Ovary (tissue), 9 donors: ENCODE data around the gene DAPK1. TPM values are rescaled to one million over a fixed set of nuclear protein-coding genes. Genes with fewer than 3 reads are reported as not detected.

Experiments used
- DNase-seq, 5 donors: peaks; one replicate each; pipeline ENCODE4 v3.0.0-alpha.2; 2019 to 2020
- H3K27ac ChIP-seq, 2 donors: fragments of 200-600 bp; one replicate each; pipeline versions ENCODE4 v1.5.1 to v1.8.0; 2019 to 2022
- H3K27me3 ChIP-seq: fragments of 200-600 bp; one replicate; pipeline ENCODE4 v1.8.0; 2022
- H3K36me3 ChIP-seq: fragments of 200-600 bp; sonication (generic); one replicate; pipeline ENCODE4 v1.5.1; 2019
- H3K4me1 ChIP-seq: one replicate; pipeline ENCODE4 v1.8.1; 2013; ENCODE audit warnings: mild to moderate bottlenecking, moderate library complexity; ENCODE audit not compliant: insufficient read depth
- H3K4me3 ChIP-seq: fragments of 200-600 bp; sonication (generic); one replicate; pipeline ENCODE4 v1.5.1; 2017
- H3K9me3 ChIP-seq, 2 donors: fragments of 200-600 bp in 1 of 2; sonication (generic) in 1 of 2; one replicate each; pipeline versions ENCODE4 v1.5.1 to v1.8.1; 2013 to 2019; ENCODE audit warnings: mild to moderate bottlenecking in 1 of 2, moderate library complexity in 1 of 2
- EP300 ChIP-seq: sonication (generic); formaldehyde crosslinking; IDR thresholded peaks from one replicate; pipeline ENCODE4 v1.6.1; 2017; ENCODE audit warnings: antibody characterized with exemption
- POLR2A ChIP-seq: fragments of 450-650 bp; IDR thresholded peaks from one replicate; pipeline ENCODE4 v1.6.1; 2017; ENCODE audit warnings: antibody characterized with exemption, mild to moderate bottlenecking, moderate library complexity
- WGBS, 3 donors: extraction: QIAGEN DNeasy Blood & Tissue Kit in 1 of 3; methylation state at CpG; one replicate each; pipeline versions ENCODE4 v1.1.5 to v1.1.7; 2013 to 2017; 5-methylcytosine and 5-hydroxymethylcytosine counted together
- intact Hi-C, 4 donors: fragments of 100-400 bp; cut with DNase I; formaldehyde crosslinking; loops; one replicate each; pipeline versions ENCODE4 v1.11.0 to v1.15.1; 2022 to 2023
- polyA plus RNA-seq, 2 donors: library from polyadenylated mRNA; stranded (reverse); fragments of 200-250 nt in 1 of 2; fragments of 350-450 nt in 1 of 2; fragmentation: Illumina TruSeq in 1 of 2; extraction: RNeasy Lipid Tissue Mini Kit (QIAGEN cat#74804) in 1 of 2; gene quantifications; one replicate each; pipeline ENCODE4 v1.2.3, GENCODE V29; 2013 to 2014
- total RNA-seq, 7 donors: library from RNA; depleted of rRNA in 2 of 7; stranded (reverse); fragments of >200 nt in 2 of 7; fragmentation: NEBNext Ultra II Directional in 3 of 7; extraction: Animal tissue kit (Norgen Biotek cat#: 25700) in 3 of 7; gene quantifications; one replicate each; pipeline versions ENCODE4 v1.1.0 to v1.2.4, GENCODE V29; 2016 to 2023
- TF ChIP-seq, protein P1 (sequence below), 3 donors: fragments of 450-650 bp in 2 of 3; fragments of 200-600 bp in 1 of 3; IDR thresholded peaks; one replicate each; pipeline versions ENCODE4 v1.5.1 to v1.8.0; 2016 to 2022; ENCODE audit warnings: antibody characterized with exemption in 3 of 3, mild to moderate bottlenecking in 1 of 3
- donor health status: DM: no; HTN: no; CAD: no; lungs with moderate emphysema.
- donor health status: DM: no; HTN: no; CAD: no.
- donor health status: Bipolar disorder and iron deficiency.
- donor health status: DM: yes; HTN: yes; CAD: no.
- donor health status: DM: no; HTN: no; CAD: no.
- donor health status: DM: yes; HTN: yes; CAD: no.

The DAPK1 gene
- total and polyA plus RNA-seq, 9 donors = 39.3 to 133 (median 89.6) TPM

DNA sequence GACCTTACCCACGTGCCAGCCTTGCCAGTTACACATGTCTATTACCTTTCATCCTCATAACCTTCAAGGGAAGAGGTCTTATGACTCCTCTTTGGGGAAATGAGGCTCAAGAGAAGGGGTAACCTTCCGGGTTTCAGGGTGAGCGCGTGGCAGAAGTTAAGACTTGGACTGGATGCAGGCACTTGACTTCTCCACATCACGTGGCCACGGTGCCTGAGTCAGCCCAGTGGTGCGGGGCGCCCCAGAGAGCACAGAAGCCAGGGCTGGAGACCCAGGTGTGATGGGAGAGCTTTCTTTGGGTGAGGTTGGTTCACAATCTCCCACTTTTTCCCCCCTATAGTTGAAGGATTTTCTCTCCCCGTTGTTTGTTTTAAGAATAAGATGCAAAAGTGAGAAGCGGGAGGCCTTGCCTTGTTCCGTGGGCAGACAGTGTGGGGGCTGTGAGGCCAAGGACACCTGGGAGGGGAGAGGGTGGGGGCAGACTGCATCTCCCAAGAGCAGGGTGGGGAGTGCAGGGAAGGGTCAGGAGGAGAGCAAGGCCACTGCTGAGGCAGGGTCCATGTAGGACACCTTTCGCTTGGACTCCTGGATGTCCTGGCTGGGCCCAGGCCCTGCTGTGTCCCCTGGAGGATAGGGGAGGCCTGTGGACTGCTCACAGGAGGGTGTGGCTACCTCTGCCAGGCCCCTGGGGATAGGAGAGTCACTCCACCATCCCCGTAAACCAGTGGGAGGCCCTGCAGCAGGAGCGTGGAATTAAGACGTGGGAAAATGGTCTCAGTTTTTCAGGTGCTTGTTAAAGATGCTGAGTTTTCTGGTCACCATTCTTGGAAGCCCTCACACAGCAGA is 138.2 kb downstream of the DAPK1 start:
- intact Hi-C loops = loop anchor here in 1 of 4 donors (10.0 kb wide), 1 partner anchor 121 kb away; no protein-coding TSS in a partner anchor
- Histone ChIP-seq H3K9me3 (no peaks in the 10 kb centered on the region), H3K36me3 (no peaks in the 10 kb centered on the region), H3K4me1 (peaks cover 12% of the 10 kb centered on the region), H3K4me3 (no peak overlapping the region), H3K27me3 (no peaks in the 10 kb centered on the region), H3K27ac (peak overlapping the region in 1 of 2 donors; percentile 59)
- WGBS, 3 donors = 56 to 69% (median 62%) methylated on average over 15 of the region's 15 CpGs
- DNase-seq = peak in 2 of 5 donors; percentile 27 to 67
- no peak for TF ChIP-seq EP300
- TF ChIP-seq, protein P1, sequence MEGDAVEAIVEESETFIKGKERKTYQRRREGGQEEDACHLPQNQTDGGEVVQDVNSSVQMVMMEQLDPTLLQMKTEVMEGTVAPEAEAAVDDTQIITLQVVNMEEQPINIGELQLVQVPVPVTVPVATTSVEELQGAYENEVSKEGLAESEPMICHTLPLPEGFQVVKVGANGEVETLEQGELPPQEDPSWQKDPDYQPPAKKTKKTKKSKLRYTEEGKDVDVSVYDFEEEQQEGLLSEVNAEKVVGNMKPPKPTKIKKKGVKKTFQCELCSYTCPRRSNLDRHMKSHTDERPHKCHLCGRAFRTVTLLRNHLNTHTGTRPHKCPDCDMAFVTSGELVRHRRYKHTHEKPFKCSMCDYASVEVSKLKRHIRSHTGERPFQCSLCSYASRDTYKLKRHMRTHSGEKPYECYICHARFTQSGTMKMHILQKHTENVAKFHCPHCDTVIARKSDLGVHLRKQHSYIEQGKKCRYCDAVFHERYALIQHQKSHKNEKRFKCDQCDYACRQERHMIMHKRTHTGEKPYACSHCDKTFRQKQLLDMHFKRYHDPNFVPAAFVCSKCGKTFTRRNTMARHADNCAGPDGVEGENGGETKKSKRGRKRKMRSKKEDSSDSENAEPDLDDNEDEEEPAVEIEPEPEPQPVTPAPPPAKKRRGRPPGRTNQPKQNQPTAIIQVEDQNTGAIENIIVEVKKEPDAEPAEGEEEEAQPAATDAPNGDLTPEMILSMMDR (IDR thresholded peaks at IDR 0.05) = no peak

DNA sequence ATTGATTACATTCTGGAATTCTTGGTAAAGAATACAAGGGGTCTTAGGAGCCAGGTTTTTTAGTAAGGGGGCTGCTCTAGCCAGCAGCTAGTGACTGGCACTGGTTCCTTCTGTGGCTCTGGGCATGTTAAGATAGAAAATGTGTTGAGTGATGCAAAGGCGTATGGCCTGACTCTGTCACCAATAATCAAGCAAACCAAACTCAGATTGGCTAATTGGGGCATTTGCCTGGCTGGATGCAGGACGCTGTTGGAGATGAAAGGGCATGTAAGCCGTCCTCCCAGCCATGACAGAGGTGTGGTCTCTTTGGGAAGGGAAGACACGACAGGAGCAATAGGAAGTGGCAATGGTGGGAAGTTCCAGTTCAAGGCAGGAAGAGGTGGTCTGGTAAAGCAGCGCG is 140.6 kb downstream of the DAPK1 start:
- Histone ChIP-seq H3K36me3 (no peaks in the 10 kb centered on the region), H3K9me3 (no peaks in the 10 kb centered on the region), H3K27ac (no peak overlapping the region), H3K4me1 (peaks cover 18% of the 10 kb centered on the region), H3K27me3 (no peaks in the 10 kb centered on the region), H3K4me3 (no peak overlapping the region)
- 95 to 98% (median 97%) methylated on average over 6 of the region's 6 CpGs for WGBS, 3 donors
- DNase-seq = no peak
- TF ChIP-seq POLR2A (no peak), EP300 (no peak)
- TF ChIP-seq, protein P1 (IDR thresholded peaks at IDR 0.05) = no peak
- intact Hi-C loops = loop anchor here in 1 of 4 donors (10.0 kb wide), 1 partner anchor 123 kb away; no protein-coding TSS in a partner anchor

DNA sequence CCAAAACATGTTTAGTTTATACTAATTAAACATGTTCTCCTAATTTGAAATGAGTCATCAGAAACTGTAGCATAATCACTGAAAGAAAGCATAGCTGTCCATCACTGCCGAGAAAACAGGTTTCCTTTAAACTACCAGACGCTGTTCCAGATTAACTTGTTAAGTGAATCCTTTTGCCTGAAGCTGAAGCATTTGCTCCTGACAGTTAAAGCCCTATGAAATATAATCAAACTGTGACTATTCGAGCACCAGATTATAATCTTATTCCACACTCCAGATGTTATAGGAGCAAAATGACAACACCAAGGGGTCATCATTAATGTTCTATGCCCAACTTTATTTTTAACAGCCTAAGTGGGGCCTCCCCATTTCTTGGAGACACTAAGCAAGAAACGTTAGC is 142.3 kb downstream of the DAPK1 start:
- peak overlapping the region in 1 of 2 donors; percentile 9 for H3K27ac ChIP-seq
- WGBS, 3 donors = 38 to 48% (median 41%) methylated on average over 4 of the region's 4 CpGs
- no peaks in the 10 kb centered on the region for H3K9me3 ChIP-seq
- H3K4me1 ChIP-seq = peaks cover 24% of the 10 kb centered on the region
- DNase-seq = no peak
- TF ChIP-seq, protein P1 (IDR thresholded peaks at IDR 0.05) = no peak
- TF ChIP-seq POLR2A (no peak), EP300 (no peak)
- intact Hi-C loops = loop anchor here in 2 of 4 donors (5.0 to 10.0 kb wide), 3 partner anchors 123 to 145 kb away; partner anchors contain the start of gene DAPK1 (in 1 of the 2)
- no peaks in the 10 kb centered on the region for H3K36me3 ChIP-seq
- no peaks in the 10 kb centered on the region for H3K27me3 ChIP-seq
- H3K4me3 ChIP-seq = no peak overlapping the region

- Histone ChIP-seq H3K27me3 (no peaks in the 10 kb centered on the region), H3K9me3 (no peaks in the 10 kb centered on the region), H3K4me1 (peaks cover 23% of the 10 kb centered on the region), H3K4me3 (no peak overlapping the region), H3K36me3 (no peaks in the 10 kb centered on the region), H3K27ac (peak overlapping the region in 1 of 2 donors; percentile 9)
- WGBS, 3 donors = 1 to 3% (median 3%) methylated on average over 5 of the region's 5 CpGs
- intact Hi-C loops = loop anchor here in 2 of 4 donors (5.0 to 10.0 kb wide), 2 partner anchors 123 to 146 kb away; partner anchors contain the start of gene DAPK1 (in 1 of the 2)
- DNase-seq = peak; percentile 45 to 79 (median 69)
- TF ChIP-seq POLR2A (no peak), EP300 (no peak)
- TF ChIP-seq, protein P1 (IDR thresholded peaks at IDR 0.05) = no peak
Measured at GRCh38 chr9:87640385-87640795, 142.7 kb downstream of the DAPK1 start.
